ENCODE results near the gene HCFC2.

Gene HCFC2

GRCh38 chr12:104143002-104143401 lies 78.7 kb downstream of the HCFC2 start:
- H3K27ac ChIP-seq = no peak overlapping the region
- POLR2A ChIA-PET (ENCODE audit: low non-redundant PET) = no interaction called here
- TF ChIP-seq CTCF (conservative IDR thresholded peaks at IDR 0.05; ENCODE audit: low read depth) = no peak
- CTCF ChIA-PET = no interaction called here
- no peak for DNase-seq (ENCODE audit: low spot score)

- ChIA-PET POLR2A (ENCODE audit: low non-redundant PET) (no interaction called here), CTCF (interaction anchor here (0.7 kb wide), 1 partner anchor 846 kb away, joined by 4 read pairs; no protein-coding TSS in a partner anchor)
- DNase-seq (ENCODE audit: low spot score) = no peak
- no peak for TF ChIP-seq CTCF (conservative IDR thresholded peaks at IDR 0.05; ENCODE audit: low read depth)
- H3K27ac ChIP-seq = no peak overlapping the region
Observed at GRCh38 chr12:104143918-104144317, 79.6 kb downstream of the HCFC2 start.

GRCh38 chr12:104147346-104147745 lies 83.0 kb downstream of the HCFC2 start:
- ChIA-PET CTCF (interaction anchor here (0.7 kb wide), 1 partner anchor 211 kb away, joined by 3 read pairs; no protein-coding TSS in a partner anchor), POLR2A (ENCODE audit: low non-redundant PET) (no interaction called here)
- DNase-seq (ENCODE audit: low spot score) = no peak
- no peak for TF ChIP-seq CTCF (conservative IDR thresholded peaks at IDR 0.05; ENCODE audit: low read depth)
- H3K27ac ChIP-seq = no peak overlapping the region

GRCh38 chr12:104150416-104150815 lies 86.1 kb downstream of the HCFC2 start:
- no peak for TF ChIP-seq CTCF (conservative IDR thresholded peaks at IDR 0.05; ENCODE audit: low read depth)
- ChIA-PET CTCF (interaction anchor here (0.7 kb wide), 1 partner anchor 120 kb away, joined by 4 read pairs; no protein-coding TSS in a partner anchor), POLR2A (ENCODE audit: low non-redundant PET) (no interaction called here)
- DNase-seq (ENCODE audit: low spot score) = no peak
- H3K27ac ChIP-seq = no peak overlapping the region

- POLR2A ChIA-PET (ENCODE audit: low non-redundant PET) = no interaction called here
Observed at GRCh38 chr12:104152685-104153241, 88.4 kb downstream of the HCFC2 start.

GRCh38 chr12:104154286-104154685 lies 90.0 kb downstream of the HCFC2 start:
- CTCF ChIA-PET = no interaction called here
- DNase-seq (ENCODE audit: low spot score) = no peak

More at GRCh38 chr12:104152685-104153241, 88.4 kb downstream of the HCFC2 start:
- TF ChIP-seq CTCF (conservative IDR thresholded peaks at IDR 0.05; ENCODE audit: low read depth) = no peak
- DNase-seq (ENCODE audit: low spot score) = no peak
- CTCF ChIA-PET = no interaction called here
- no peak overlapping the region for H3K27ac ChIP-seq

More at GRCh38 chr12:104154286-104154685, 90.0 kb downstream of the HCFC2 start:
- no peak for TF ChIP-seq CTCF (conservative IDR thresholded peaks at IDR 0.05; ENCODE audit: low read depth)
- no peak overlapping the region for H3K27ac ChIP-seq
- POLR2A ChIA-PET (ENCODE audit: low non-redundant PET) = no interaction called here
